ENCODE data around the gene HINT2.

Gene HINT2

DNA sequence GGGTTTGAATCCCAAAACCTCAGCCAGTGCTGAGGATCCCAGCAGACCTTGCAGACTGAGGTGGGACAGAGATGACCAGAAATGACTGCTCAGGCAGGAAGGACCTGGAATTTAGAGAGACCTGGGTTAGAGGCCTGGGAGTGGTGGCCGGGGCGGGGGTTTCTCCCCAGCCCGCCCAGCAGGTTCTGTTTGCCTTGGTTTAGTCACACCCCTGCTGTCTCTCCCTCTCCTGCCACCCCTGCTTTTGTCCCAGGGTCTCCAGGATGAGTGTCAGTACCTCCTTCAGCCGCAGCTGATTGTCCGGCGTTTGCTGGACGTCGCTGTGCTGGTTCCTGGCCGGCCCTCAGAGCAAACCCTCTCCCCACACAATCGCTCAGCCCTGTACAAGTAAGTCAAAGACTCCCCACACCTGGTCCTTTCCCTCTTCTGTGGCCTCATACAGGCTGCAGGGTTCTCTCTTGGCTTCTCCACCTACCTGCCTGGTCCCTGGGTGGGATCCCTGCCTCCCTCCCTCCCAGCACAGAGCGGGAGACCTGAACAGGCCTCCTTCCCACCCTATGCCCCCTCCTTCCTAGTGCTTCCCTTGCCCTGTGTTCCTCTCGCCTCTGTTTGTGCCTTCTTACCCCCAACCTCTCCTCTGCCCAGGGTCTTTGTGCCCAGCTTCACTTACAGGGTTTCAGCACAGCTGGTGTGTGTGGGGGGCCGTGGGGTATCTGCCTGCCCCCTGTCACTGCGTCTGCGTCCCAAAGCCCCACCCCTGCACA, 26.2 kb upstream of the HINT2 start:
- no peak for DNase-seq

GRCh38 chr9:35839926-35840325, 25.1 kb upstream of the HINT2 start:
- no peak for DNase-seq

GRCh38 chr9:35836595-35836994, 21.8 kb upstream of the HINT2 start:
- no peak for DNase-seq

DNA sequence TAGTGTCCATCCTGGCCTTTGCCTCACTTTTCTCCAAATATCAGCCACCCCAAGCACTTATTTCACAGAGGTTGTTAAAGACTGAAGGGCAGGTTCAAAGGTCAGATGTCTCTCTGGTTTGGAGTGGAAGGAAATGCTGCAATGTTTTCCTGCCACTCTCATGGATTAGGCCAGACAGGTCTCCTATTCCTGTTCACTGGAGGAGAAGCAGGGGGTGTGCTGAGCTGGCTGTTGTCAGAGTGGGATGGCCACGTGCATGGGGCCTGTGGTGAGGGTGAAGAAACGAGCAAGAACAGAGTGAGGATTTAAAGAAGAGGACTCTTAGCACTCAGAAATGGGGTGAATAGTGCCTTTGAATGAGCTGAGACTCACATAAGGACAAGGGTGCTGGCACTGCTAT, 20.9 kb upstream of the HINT2 start:
- no peak for DNase-seq

DNA sequence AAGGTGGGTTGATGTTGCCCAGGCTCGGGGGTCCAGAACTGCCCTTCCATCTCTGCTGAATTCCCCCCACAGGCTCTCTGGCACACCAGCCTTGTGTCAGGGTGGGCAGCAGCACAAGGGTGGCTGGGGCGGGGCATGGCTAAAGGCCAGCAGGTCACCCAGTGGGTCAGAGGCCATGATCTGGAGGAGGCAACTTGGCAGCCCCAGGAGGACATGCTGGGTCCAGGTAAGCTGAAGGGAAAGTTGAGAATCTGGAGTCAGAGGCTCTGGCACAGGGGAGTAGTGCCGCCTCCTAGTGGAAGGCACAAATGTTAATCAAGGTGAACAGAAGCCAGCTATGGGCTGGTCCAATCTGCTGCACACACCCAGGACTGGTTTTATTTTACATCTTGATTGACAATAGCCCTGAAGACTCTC, 20.4 kb upstream of the HINT2 start:
- no peak for DNase-seq

- no peak for DNase-seq
Measured at GRCh38 chr9:35834260-35835215, 19.7 kb upstream of the HINT2 start.

DNA sequence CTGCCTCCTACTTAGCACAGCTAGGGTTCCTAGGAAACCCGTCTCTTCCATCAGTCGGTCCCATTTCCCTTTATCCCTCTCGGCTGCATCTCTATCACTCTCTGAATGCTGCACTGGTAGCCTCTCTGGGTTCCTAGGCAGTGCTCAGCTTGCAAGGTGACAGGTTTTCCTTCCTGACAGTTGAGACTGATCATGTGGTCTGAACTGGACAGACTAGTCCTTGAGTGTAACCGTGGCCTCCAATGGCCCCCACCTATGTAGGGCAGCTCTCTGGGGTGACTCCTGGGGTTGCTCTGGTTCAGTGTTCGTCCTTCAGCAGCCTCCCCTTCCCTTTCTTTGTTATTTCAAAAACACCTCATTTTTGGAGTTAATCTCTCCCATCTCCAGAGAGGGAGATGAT, 18.0 kb upstream of the HINT2 start:
- DNase-seq, result no peak

DNA sequence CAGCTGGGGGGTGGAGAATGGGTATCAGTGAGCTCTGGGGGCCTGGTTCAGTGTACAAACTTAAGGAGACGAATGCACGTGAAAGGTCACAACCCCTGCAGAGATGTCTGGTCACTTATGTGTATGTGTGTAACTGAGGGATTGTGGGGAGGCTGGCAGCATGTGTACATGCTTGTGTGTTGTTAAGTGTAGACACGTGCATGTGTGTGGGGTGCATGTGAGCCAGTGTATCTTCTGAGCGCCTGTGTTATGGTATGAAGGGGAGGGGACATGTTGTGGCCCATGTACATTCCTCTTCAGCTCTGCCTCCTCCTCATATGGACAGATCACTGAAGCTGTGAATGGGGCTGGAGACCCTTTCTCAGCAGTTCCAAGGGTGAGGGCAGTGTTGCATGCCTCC, 16.2 kb upstream of the HINT2 start:
- DNase-seq, result no peak

GRCh38 chr9:35829764-35830096, 14.9 kb upstream of the HINT2 start:
- DNase-seq, result no peak

DNA sequence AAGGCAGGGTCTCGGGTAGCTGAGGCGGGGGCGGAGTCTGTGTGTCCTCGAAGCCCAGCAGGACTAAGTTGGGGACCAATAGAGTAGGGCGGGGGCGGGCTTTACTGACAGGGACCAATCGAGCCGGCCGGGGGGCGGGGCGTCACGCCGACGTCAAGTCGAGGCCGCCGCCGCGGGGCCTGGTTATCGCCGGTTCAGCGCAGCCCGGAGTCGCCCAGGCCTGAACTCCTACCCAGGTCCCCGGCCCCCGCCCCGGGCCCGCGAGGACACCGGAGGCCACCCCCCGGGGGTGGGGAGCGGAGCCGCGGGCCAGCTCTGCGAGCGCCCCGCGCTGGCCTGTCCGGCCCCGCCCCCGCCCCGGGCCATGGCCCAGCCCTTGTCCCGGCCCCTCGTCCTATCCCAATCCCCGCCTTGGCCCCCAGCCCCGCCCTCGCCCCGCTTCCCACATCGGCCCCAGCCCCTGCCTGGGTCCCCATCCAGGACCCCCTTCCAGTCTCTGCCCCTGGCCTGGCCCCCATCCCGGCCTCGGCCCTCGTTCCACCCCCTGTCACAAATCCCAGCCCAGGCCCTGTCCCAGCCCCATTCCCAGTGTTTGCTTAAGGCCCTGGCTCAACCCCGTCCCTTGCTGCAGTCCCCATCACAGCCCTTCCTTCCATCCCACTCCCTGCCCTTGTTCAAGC, 14.4 kb upstream of the HINT2 start, which contains the start of gene TMEM8B:
TSS of gene TMEM8B (plus strand) at position 145 of the 680 bp plus-strand sequence. CDS start at position 365, 220 bp downstream.
- peak; percentile 95 for DNase-seq

- no peak for DNase-seq
Measured at GRCh38 chr9:35828716-35829083, 13.9 kb upstream of the HINT2 start, which contains the start of gene FAM221B. FAM221B (minus strand) TSS chr9:35828732; CDS start chr9:35826161, 2,571 bp downstream.

- DNase-seq, result no peak
Measured at GRCh38 chr9:35827486-35827885, 12.6 kb upstream of the HINT2 start.

- no peak for DNase-seq
Measured at GRCh38 chr9:35826071-35826701, 11.3 kb upstream of the HINT2 start.

- no peak for DNase-seq
Measured at GRCh38 chr9:35822926-35823325, 8.1 kb upstream of the HINT2 start.

DNA sequence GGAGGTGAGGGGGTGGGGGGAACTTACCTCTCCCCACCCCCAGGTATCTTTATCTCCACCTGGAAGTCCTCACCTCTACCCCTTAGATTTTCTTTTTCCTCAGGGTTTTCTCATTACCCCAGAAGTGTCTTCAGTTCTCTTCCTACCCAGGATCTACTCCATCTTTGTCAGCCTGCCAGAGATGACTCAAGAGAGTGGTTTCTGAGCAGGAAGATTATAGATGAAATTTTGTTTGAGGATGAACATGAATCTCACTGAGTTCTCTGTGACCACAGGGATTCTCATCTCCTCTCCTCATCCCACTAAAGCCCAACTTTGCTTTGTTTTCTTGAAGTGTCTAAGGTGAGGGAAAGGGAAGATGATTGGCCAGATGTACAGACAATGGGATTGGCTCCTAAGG, 5.2 kb upstream of the HINT2 start:
- DNase-seq, result no peak

GRCh38 chr9:35818341-35818740, 3.5 kb upstream of the HINT2 start:
- no peak for DNase-seq

GRCh38 chr9:35816708-35817107, 1.9 kb upstream of the HINT2 start:
- no peak for DNase-seq

DNA sequence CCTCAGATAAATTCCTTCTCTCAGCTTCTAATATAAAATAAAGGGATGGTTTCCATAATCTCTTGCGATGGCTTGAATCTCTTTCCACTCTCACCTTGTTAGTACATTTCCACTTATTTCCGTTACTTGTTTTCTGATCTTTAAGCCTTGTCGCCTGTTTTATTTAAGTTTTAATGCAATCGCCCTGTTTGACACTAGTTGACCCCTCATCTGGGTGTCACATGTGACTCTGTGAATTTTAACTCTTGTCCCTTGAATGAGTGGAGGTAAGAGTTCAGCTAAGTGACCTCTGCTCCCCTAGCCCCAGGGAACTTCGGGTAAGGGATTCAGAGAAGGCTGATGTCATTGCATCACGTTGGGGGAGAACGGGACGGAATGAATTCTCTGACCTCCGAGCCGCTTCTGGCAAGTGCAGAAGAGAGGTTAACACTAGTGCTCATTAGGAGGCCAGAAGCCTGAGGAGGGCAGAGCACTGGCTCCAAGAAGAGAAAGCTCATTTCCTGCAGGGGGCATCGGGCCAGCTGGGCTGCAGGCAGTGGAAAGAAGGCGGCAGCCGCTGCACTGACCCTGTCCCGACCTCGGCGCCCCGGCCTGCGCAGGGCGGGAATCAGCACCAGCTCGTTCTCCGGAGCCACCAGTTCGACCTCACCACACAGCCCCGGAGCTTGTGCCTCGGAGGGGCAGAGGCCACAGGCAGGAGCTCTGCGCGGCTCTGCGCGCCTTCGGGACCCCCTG, 569 bp downstream of the HINT2 start:
- no peak for DNase-seq

GRCh38 chr9:35813434-35814105, 1.3 kb downstream of the HINT2 start:
- DNase-seq, result no peak

DNA sequence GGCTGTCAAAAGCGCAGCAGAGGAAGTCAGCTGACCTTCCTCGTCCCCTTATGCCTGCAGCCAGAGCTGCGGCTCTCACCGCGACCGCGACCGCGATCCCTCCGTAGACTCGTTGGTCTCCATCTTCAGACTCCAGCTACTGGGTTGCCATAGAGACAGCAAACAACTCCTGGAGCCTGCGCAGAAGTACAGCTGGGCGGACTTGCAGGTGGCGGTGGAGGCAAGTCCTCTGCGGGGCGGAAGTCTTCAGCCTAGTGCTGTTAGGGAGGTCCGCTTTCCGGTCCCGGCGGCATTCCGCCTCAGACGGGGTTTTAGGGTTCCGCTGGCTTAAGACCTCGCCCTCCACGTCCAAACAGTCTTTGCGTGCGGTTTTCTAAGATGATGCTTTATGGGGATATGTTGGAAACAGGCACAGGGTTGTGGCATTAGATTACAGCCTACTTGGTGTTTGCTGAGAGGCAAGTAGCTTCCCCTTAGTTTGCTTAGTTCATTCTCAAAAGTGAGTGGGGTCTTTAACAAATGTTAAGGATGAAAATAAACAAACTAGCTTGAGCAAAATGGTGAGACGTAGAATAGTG, 2.7 kb downstream of the HINT2 start, which contains the start of gene SPAG8:
TSS of gene SPAG8 (minus strand) at position 238 of the 578 bp plus-strand sequence. CDS start at position 123, 115 bp downstream.
- peak; percentile 92 for DNase-seq
